ENCODE data around the gene ADH6.

DNA sequence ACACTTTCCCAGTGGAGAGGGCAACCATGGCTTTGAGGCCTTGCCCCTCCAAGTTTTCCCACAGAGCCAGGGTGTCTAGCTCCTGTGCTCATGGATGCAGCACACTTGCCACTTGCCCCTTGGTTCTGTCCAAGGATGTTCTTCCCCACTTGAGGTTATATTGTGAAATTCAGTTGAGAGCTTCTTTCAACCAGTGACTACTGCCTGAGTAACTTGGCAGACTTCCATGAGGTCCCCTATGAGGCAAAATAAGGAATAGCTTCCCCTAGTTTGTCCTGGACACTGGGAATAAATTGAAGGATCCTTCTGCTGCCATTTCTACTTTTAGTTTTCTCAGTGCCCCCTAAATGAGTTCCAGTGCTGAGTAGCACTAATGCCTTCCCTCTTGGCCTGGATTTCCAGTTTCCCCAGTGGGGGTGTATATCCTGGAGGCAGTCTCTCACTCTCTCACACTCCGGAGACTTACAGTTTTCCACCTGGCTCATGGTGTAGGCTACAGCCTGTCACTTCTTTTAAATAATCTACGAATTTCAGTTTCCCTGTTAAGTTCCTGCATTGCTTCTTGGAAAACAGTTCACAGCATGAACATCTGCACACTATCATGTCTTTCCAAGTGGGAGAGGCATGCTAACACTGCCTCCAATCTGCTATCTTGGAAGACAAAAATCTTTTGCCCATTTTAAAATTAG lies 38.5 kb downstream of the ADH6 start:
- TF ChIP-seq CTCF (conservative IDR thresholded peaks at IDR 0.05 in 1 of 2, IDR thresholded peaks at IDR 0.05 in 1 of 2; ENCODE audit: extremely low read depth in 1 of 2, insufficient read depth in 1 of 2, low read depth in 1 of 2, low read length in 2 of 2) (no peak), EZH2 (IDR thresholded peaks at IDR 0.05; ENCODE audit: borderline replicate concordance, low read length) (no peak)
